GM12878 (cell line): ENCODE data around the gene PLAGL1. TPM values are rescaled to one million over a fixed set of nuclear protein-coding genes. Genes with fewer than 3 reads are reported as not detected.
A peak's percentile ranks its signal among the peaks of the same experiment; 100 is the strongest.

ENCODE experiments used
- ATAC-seq: fragments of 200-7000 bp; cut with Tn5 transposase; 3 replicates; pipeline ENCODE4 v1.9.1; 2020; ENCODE audit warnings: mild to moderate bottlenecking, moderate library complexity
- BruUV-seq: library from RNA; stranded (reverse); fragments of 400-500 nt; replicated peaks from 2 replicates; lab custom pipeline; 2021; lab: Mats Ljungman, UMichigan
- CTCF ChIA-PET: fragments of 300-600 bp; sonication (Branson Sonifier 250); formaldehyde crosslinking; extraction: SDS; loops from one replicate; lab custom pipeline; 2021; ENCODE audit warnings: inconsistent platforms; lab: Yijun Ruan, JAX
- POLR2A ChIA-PET: fragments of 350-600 bp; formaldehyde crosslinking; extraction: SDS; loops from one replicate; lab custom pipeline; 2021; ENCODE audit warnings: inconsistent platforms; lab: Charles Lee
- RAD21 ChIA-PET: fragments of 300-600 bp; sonication (Branson Sonifier 250); formaldehyde crosslinking; loops from one replicate; lab custom pipeline; 2023; ENCODE audit warnings: antibody characterized with exemption; ENCODE audit not compliant: unreplicated experiment; lab: Charles Lee
- SMC1A ChIA-PET: fragments of 300-600 bp; sonication (Branson Sonifier 250); formaldehyde crosslinking; loops from one replicate; lab custom pipeline; 2023; ENCODE audit not compliant: unreplicated experiment, uncharacterized antibody; lab: Charles Lee
- DNase-seq: peaks from one replicate; pipeline ENCODE4 v3.0.0-alpha.2; 2011; ENCODE audit warnings: low read depth, low spot score
- FAIRE-seq: peaks from 3 replicates; lab custom pipeline; 2011; peaks lifted over from hg19 to GRCh38; lab: Jason Lieb, UNC
- H2AFZ ChIP-seq: 2 replicates; pipeline ENCODE4 v1.6.0; 2011; ENCODE audit warnings: low read depth, low read length, control low read depth; ENCODE audit not compliant: control insufficient read depth
- H3K27ac ChIP-seq: 2 replicates; pipeline ENCODE4 v1.5.1; 2011; ENCODE audit warnings: control low read depth; ENCODE audit not compliant: control insufficient read depth, insufficient read depth
- H3K27me3 ChIP-seq, 2 experiments: replicated peaks in 1 of 2; 2 replicates each; pipeline versions ENCODE4 v1.6.0 to v1.6.1; 2011; ENCODE audit warnings: low read length in 1 of 2; ENCODE audit not compliant: control insufficient read depth in 2 of 2, insufficient read depth in 2 of 2
- H3K36me3 ChIP-seq, 2 experiments: 2 replicates each; pipeline ENCODE4 v1.5.1; 2011; ENCODE audit warnings: low read length in 1 of 2; ENCODE audit not compliant: control insufficient read depth in 2 of 2, insufficient read depth in 2 of 2
- H3K4me1 ChIP-seq: 2 replicates; pipeline ENCODE4 v1.6.1; 2011; ENCODE audit warnings: mild to moderate bottlenecking, low read length, moderate library complexity, mixed read lengths; ENCODE audit not compliant: control insufficient read depth, insufficient read depth
- H3K4me2 ChIP-seq: 2 replicates; pipeline ENCODE4 v1.6.0; 2011; ENCODE audit warnings: control low read depth; ENCODE audit not compliant: control insufficient read depth, insufficient read depth
- H3K4me3 ChIP-seq: fragments of 200-600 bp; sonication (generic); 2 replicates; pipeline ENCODE4 v1.5.1; 2016
- H3K79me2 ChIP-seq: 2 replicates; pipeline ENCODE4 v1.6.0; 2011; ENCODE audit warnings: low read length; ENCODE audit not compliant: control insufficient read depth, insufficient read depth
- H3K9ac ChIP-seq: 2 replicates; pipeline ENCODE4 v1.8.0; 2011; ENCODE audit warnings: low read length, control low read depth, mixed read lengths; ENCODE audit not compliant: control insufficient read depth, insufficient read depth
- H3K9me3 ChIP-seq: replicated peaks from 3 replicates; pipeline ENCODE4 v1.5.1; 2011; ENCODE audit warnings: mild to moderate bottlenecking, low read length; ENCODE audit not compliant: control insufficient read depth, insufficient read depth
- H4K20me1 ChIP-seq: 2 replicates; pipeline ENCODE4 v1.6.0; 2011; ENCODE audit not compliant: control insufficient read depth, insufficient read depth
- ATF7 ChIP-seq: fragments of 450-650 bp; IDR thresholded peaks from 2 replicates; pipeline ENCODE4 v1.6.1; 2016; ENCODE audit warnings: low read depth, mild to moderate bottlenecking
- BCL11A ChIP-seq: IDR thresholded peaks from 2 replicates; pipeline ENCODE4 v1.6.1; 2011; ENCODE audit warnings: low read depth, low read length
- DPF2 ChIP-seq: fragments of 450-650 bp; IDR thresholded peaks from 2 replicates; pipeline ENCODE4 v1.6.1; 2017; ENCODE audit warnings: mild to moderate bottlenecking
- HCFC1 ChIP-seq: fragments of 150-350 bp; IDR thresholded peaks from 2 replicates; pipeline ENCODE4 v1.6.1; 2014; ENCODE audit warnings: low read length
- PAX5 ChIP-seq: IDR thresholded peaks from 2 replicates; pipeline ENCODE4 v1.6.1; 2011; ENCODE audit warnings: low read depth, low read length, borderline replicate concordance
- RB1 ChIP-seq: fragments of 450-650 bp; formaldehyde crosslinking; IDR thresholded peaks from 2 replicates; pipeline ENCODE4 v1.6.1; 2017; ENCODE audit warnings: mild to moderate bottlenecking, borderline replicate concordance
- SMAD1 ChIP-seq: fragments of 450-650 bp; IDR thresholded peaks from 2 replicates; pipeline ENCODE4 v1.6.1; 2018; ENCODE audit warnings: mild to moderate bottlenecking, low read depth; ENCODE audit not compliant: partially characterized antibody
- SMAD5 ChIP-seq: IDR thresholded peaks from 2 replicates; pipeline ENCODE4 v1.6.1; 2016; ENCODE audit warnings: antibody characterized with exemption, low read depth
- SPI1 ChIP-seq: IDR thresholded peaks from 2 replicates; pipeline ENCODE4 v1.6.1; 2011; ENCODE audit warnings: low read depth, mild to moderate bottlenecking, low read length, moderate library complexity, borderline replicate concordance; ENCODE audit not compliant: insufficient read depth
- WRNIP1 ChIP-seq: IDR thresholded peaks from 2 replicates; pipeline ENCODE4 v1.6.1; 2011; ENCODE audit warnings: low read depth, low read length, improper control_type of control experiment, borderline replicate concordance
- ZNF217 ChIP-seq: fragments of 450-650 bp; IDR thresholded peaks from 2 replicates; pipeline ENCODE4 v1.6.1; 2017; ENCODE audit warnings: antibody characterized with exemption, mild to moderate bottlenecking
- whole genome bisulfite sequencing: methylation state at CpG from one replicate; pipeline ENCODE4 v1.1.6; 2016; ENCODE audit warnings: low lambda C conversion rate; ENCODE audit not compliant: insufficient replicate concordance, insufficient coverage; ENCODE audit errors: missing lambda C conversion rate; 5-methylcytosine and 5-hydroxymethylcytosine counted together
- in situ Hi-C: fragments of 300-500 bp; cut with MboI; formaldehyde crosslinking; loops from 9 replicates; pipeline ENCODE4 v1.14.3; 2018; ENCODE audit warnings: mixed read lengths
- intact Hi-C: fragments of 100-400 bp; cut with micrococcal nuclease; formaldehyde crosslinking; loops from one replicate; pipeline ENCODE4 v1.14.2; 2022; ENCODE audit not compliant: unreplicated experiment
- polyA plus RNA-seq, 11 experiments: library from polyadenylated mRNA; depleted of rRNA in 4 of 11; unstranded in 6 of 11; stranded (reverse) in 5 of 11; fragments of >200 nt; fragmentation: Nextera tagmentation in 4 of 11; fragmentation: Illumina TruSeq in 1 of 11; extraction: Ambion mirVana in 4 of 11; extraction: Trizol in 1 of 11; gene quantifications; 1 replicate in 1 of 11; 2 replicates in 10 of 11; pipeline versions ENCODE4 v1.2.1 to v1.2.3, GENCODE V29; 2011 to 2016; ENCODE audit warnings: inconsistent platforms in 2 of 11, missing spikeins in 2 of 11, low read depth in 1 of 11
- total RNA-seq, 4 experiments: library from RNA; depleted of rRNA in 3 of 4; stranded (reverse); fragments of >200 nt in 3 of 4; fragmentation: Illumina TruSeq in 1 of 4; extraction: Trizol in 1 of 4; gene quantifications; 2 replicates each; pipeline versions ENCODE4 v1.2.1 to v1.2.3, GENCODE V29; 2013 to 2021
- TF ChIP-seq, protein P1 (sequence below): IDR thresholded peaks from 2 replicates; pipeline ENCODE4 v1.6.1; 2012; ENCODE audit warnings: low read length, inconsistent platforms
- TF ChIP-seq, protein P2 (sequence below): fragments of 450-650 bp; IDR thresholded peaks from 2 replicates; pipeline ENCODE4 v1.6.1; 2017; ENCODE audit warnings: borderline replicate concordance

PLAGL1 gene
- total and polyA plus RNA-seq, 10 of the 15 experiments (the other 5 are each of a cell fraction or from before 2014, with no cell fraction given) = 2.6 to 19.1 (median 5.7) TPM

DNA sequence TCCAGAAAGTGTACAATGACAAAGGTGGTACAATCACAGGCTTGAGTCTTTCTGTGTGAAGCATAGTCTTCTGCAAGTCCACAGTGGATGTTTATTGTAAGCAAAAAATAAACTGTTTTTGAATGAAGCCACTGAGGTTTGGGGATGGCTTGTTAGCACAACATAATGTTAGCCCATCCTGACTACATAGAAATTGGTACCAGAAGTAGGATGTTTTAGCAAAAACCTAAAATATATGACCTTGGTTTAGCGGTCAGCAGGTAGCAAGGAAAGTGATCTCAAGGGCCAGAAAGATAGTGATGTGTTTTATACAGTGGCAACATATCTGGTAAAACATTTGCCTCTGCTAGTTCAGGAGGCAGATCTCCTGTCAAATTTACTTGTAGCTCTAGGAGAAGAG, 15.8 kb downstream of the PLAGL1 start:
- Histone ChIP-seq H3K9ac (no peak overlapping the region), H3K27me3 (no peaks in the 10 kb centered on the region; a peak in 1 of 4 replicates), H3K4me3 (no peak overlapping the region), H3K27ac (no peak overlapping the region), H3K36me3 (no peaks in the 10 kb centered on the region), H2AFZ (no peak overlapping the region), H3K79me2 (no peaks in the 10 kb centered on the region), H4K20me1 (no peaks in the 10 kb centered on the region), H3K4me1 (no peaks in the 10 kb centered on the region), H3K9me3 (no peaks in the 10 kb centered on the region; the same call in 2 of the 3 replicates), H3K4me2 (no peak overlapping the region)
- DNase-seq (no peak), FAIRE-seq (peak; percentile 47), ATAC-seq (no peak)
- in situ Hi-C loops = no loop called here
- TF ChIP-seq BCL11A = no peak
- TF ChIP-seq SPI1 = no peak
- TF ChIP-seq, protein P1, sequence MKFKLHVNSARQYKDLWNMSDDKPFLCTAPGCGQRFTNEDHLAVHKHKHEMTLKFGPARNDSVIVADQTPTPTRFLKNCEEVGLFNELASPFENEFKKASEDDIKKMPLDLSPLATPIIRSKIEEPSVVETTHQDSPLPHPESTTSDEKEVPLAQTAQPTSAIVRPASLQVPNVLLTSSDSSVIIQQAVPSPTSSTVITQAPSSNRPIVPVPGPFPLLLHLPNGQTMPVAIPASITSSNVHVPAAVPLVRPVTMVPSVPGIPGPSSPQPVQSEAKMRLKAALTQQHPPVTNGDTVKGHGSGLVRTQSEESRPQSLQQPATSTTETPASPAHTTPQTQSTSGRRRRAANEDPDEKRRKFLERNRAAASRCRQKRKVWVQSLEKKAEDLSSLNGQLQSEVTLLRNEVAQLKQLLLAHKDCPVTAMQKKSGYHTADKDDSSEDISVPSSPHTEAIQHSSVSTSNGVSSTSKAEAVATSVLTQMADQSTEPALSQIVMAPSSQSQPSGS = no peak
- TF ChIP-seq ATF7 = no peak
- TF ChIP-seq, protein P2, sequence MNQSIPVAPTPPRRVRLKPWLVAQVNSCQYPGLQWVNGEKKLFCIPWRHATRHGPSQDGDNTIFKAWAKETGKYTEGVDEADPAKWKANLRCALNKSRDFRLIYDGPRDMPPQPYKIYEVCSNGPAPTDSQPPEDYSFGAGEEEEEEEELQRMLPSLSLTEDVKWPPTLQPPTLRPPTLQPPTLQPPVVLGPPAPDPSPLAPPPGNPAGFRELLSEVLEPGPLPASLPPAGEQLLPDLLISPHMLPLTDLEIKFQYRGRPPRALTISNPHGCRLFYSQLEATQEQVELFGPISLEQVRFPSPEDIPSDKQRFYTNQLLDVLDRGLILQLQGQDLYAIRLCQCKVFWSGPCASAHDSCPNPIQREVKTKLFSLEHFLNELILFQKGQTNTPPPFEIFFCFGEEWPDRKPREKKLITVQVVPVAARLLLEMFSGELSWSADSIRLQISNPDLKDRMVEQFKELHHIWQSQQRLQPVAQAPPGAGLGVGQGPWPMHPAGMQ = no peak
- TF ChIP-seq PAX5 = no peak
- TF ChIP-seq SMAD1 = no peak
- no peak for TF ChIP-seq HCFC1
- no peak for TF ChIP-seq RB1
- no peak for TF ChIP-seq ZNF217
- no peak for TF ChIP-seq SMAD5
- TF ChIP-seq WRNIP1 = no peak
- no peak for TF ChIP-seq DPF2
- SMC1A ChIA-PET = no interaction called here
- intact Hi-C loops = no loop called here
- WGBS = 89% methylated on average over 1 of the region's 1 CpG
- RAD21 ChIA-PET = no interaction called here
- POLR2A ChIA-PET = no interaction called here
- CTCF ChIA-PET = interaction anchor here (1.3 kb wide), 1 partner anchor 21 kb away, joined by 3 read pairs; no protein-coding TSS in a partner anchor
- no TSS peak for BruUV-seq
